ENCODE measurements around the gene PDE9A.

Gene PDE9A

GRCh38 chr21:42658320-42659105 is 5.1 kb downstream of the PDE9A start:
- no peak for DNase-seq

GRCh38 chr21:42659416-42660117 is 6.1 kb downstream of the PDE9A start:
- DNase-seq, result no peak

GRCh38 chr21:42660118-42660470 is 6.7 kb downstream of the PDE9A start:
- DNase-seq, result no peak

- no peak for DNase-seq
Measured at GRCh38 chr21:42661688-42662429, 8.4 kb downstream of the PDE9A start.

GRCh38 chr21:42662430-42663199 is 9.2 kb downstream of the PDE9A start:
- no peak for DNase-seq

- no peak for DNase-seq
Measured at GRCh38 chr21:42663200-42663750, 9.9 kb downstream of the PDE9A start.

- no peak for DNase-seq
Measured at GRCh38 chr21:42663860-42664535, 10.6 kb downstream of the PDE9A start.

GRCh38 chr21:42664614-42665013 is 11.2 kb downstream of the PDE9A start:
- DNase-seq, result no peak

- DNase-seq, result no peak
Measured at GRCh38 chr21:42665026-42665425, 11.6 kb downstream of the PDE9A start.

GRCh38 chr21:42665484-42665883 is 12.1 kb downstream of the PDE9A start:
- DNase-seq, result no peak

- DNase-seq, result peak; percentile 42
Measured at GRCh38 chr21:42666023-42666747, 12.8 kb downstream of the PDE9A start.

GRCh38 chr21:42666925-42667324 is 13.5 kb downstream of the PDE9A start:
- DNase-seq, result no peak

GRCh38 chr21:42668298-42668992 is 15.0 kb downstream of the PDE9A start:
- no peak for DNase-seq

GRCh38 chr21:42669041-42669440 is 15.6 kb downstream of the PDE9A start:
- no peak for DNase-seq

- no peak for DNase-seq
Measured at GRCh38 chr21:42670058-42670880, 16.8 kb downstream of the PDE9A start.

GRCh38 chr21:42670884-42671283 is 17.5 kb downstream of the PDE9A start:
- DNase-seq, result no peak

GRCh38 chr21:42671778-42672593 is 18.6 kb downstream of the PDE9A start:
- DNase-seq, result no peak

GRCh38 chr21:42672699-42673458 is 19.5 kb downstream of the PDE9A start:
- DNase-seq, result no peak
